Mammary epithelial cell (primary cell): ENCODE measurements around the gene PGBD2.
"Not testable (repeated sequence)": the region's sequence is repeated elsewhere in the genome, so short reads cannot be mapped to it uniquely, and the experiment has no call there.

Experiments used
- EZH2 ChIP-seq: IDR thresholded peaks from 2 replicates; pipeline ENCODE4 v1.6.1; 2012; ENCODE audit warnings: low read length, inconsistent platforms, borderline replicate concordance
- TF ChIP-seq, protein P1 (sequence below), 2 donors: IDR thresholded peaks in 1 of 2; conservative IDR thresholded peaks in 1 of 2; 2 replicates each; pipeline ENCODE4 v1.5.1; 2011 to 2012; ENCODE audit warnings: inconsistent platforms in 2 of 2, low read length in 2 of 2, mild to moderate bottlenecking in 2 of 2, control low read depth in 1 of 2, low read depth in 1 of 2; ENCODE audit not compliant: insufficient read depth in 1 of 2; ENCODE audit errors: extremely low read depth in 1 of 2

GRCh38 chr1:248925859-248926258, 19.8 kb downstream of the PGBD2 start:
- TF ChIP-seq EZH2, result not testable (repeated sequence)
- TF ChIP-seq, protein P1, sequence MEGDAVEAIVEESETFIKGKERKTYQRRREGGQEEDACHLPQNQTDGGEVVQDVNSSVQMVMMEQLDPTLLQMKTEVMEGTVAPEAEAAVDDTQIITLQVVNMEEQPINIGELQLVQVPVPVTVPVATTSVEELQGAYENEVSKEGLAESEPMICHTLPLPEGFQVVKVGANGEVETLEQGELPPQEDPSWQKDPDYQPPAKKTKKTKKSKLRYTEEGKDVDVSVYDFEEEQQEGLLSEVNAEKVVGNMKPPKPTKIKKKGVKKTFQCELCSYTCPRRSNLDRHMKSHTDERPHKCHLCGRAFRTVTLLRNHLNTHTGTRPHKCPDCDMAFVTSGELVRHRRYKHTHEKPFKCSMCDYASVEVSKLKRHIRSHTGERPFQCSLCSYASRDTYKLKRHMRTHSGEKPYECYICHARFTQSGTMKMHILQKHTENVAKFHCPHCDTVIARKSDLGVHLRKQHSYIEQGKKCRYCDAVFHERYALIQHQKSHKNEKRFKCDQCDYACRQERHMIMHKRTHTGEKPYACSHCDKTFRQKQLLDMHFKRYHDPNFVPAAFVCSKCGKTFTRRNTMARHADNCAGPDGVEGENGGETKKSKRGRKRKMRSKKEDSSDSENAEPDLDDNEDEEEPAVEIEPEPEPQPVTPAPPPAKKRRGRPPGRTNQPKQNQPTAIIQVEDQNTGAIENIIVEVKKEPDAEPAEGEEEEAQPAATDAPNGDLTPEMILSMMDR (conservative IDR thresholded peaks at IDR 0.05 in 1 of 2, IDR thresholded peaks at IDR 0.05 in 1 of 2; ENCODE audit: extremely low read depth in 1 of 2, insufficient read depth in 1 of 2, low read depth in 1 of 2, low read length in 2 of 2), result not testable (repeated sequence)
